Measurements from ENCODE around the gene XRCC1. TPM values are rescaled to one million over a fixed set of nuclear protein-coding genes. Genes with fewer than 3 reads are reported as not detected.

XRCC1 gene
- total RNA-seq, 1 donor, result 32.9 TPM

DNA sequence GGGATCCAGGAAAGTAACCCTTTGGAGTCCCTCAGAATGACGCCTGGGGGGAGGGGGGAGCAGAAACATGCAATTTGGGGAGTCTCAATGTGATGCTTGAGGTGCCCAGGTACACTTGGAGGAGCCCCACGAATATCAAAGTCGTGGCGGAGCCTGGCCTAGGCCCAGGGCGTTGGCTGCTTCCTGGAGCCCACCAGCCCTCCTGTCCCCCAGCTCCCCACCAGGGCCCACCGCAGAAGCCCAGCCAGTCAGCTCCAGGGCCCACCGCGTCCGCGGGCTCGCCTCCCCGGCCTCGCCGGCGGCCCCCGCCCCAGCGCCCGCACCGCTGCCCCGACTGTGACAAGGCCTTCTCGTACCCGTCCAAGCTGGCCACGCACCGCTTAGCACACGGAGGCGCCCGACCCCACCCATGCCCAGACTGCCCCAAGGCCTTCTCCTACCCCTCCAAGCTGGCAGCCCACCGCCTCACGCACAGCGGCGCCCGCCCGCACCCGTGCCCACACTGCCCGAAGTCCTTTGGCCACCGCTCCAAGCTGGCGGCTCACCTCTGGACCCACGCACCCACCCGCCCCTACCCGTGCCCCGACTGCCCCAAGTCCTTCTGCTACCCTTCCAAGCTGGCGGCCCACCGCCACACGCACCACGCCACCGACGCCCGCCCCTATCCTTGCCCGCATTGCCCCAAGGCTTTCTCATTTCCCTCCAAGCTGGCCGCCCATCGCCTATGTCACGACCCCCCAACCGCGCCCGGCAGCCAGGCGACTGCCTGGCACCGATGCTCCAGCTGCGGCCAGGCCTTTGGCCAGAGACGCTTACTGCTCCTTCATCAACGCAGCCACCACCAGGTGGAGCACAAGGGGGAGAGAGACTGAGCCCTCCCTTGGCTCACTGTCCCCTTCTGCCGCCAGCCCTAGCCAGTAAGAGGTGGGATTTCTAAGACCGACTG lies 40.2 kb downstream of the XRCC1 start:
- DNase-seq (ENCODE audit: low read depth), result peak; percentile 63
- H3K4me3 ChIP-seq (ENCODE audit: low read depth, low read length), result no peak overlapping the region
- peak; percentile 73 for TF ChIP-seq CTCF (IDR thresholded peaks at IDR 0.05; ENCODE audit: insufficient read depth, low read length)

DNA sequence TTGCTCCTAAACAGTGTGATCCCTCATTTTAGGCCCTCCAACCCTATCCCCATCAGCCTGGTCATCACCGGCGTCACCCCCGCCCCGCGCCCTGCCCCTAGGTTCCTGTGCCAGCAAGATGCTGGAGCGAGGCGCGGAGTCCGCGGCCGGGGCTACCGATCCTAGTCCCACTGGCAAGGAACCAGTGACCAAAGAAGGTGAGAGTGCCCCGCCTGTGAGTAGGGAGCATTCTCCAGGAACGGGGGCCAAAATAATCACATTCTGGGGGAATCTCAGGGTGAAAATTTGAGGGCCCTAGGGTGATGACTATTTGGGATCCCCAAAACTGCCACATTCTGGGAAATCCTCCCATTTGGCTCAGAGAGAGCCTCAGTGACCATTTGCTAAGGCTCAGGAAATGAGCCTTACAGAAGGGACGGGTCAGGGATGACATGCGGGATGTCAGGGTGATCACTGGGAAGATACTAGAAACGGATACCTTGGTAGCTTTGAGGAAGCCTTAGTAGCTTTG lies 41.0 kb downstream of the XRCC1 start:
- TF ChIP-seq CTCF (IDR thresholded peaks at IDR 0.05; ENCODE audit: insufficient read depth, low read length), result no peak
- DNase-seq (ENCODE audit: low read depth), result no peak
- H3K4me3 ChIP-seq (ENCODE audit: low read depth, low read length), result peak overlapping the region; percentile 55

- peak overlapping the region; percentile 73 for H3K4me3 ChIP-seq (ENCODE audit: low read depth, low read length)
Observed at GRCh38 chr19:43533546-43534304, 41.6 kb downstream of the XRCC1 start.

DNA sequence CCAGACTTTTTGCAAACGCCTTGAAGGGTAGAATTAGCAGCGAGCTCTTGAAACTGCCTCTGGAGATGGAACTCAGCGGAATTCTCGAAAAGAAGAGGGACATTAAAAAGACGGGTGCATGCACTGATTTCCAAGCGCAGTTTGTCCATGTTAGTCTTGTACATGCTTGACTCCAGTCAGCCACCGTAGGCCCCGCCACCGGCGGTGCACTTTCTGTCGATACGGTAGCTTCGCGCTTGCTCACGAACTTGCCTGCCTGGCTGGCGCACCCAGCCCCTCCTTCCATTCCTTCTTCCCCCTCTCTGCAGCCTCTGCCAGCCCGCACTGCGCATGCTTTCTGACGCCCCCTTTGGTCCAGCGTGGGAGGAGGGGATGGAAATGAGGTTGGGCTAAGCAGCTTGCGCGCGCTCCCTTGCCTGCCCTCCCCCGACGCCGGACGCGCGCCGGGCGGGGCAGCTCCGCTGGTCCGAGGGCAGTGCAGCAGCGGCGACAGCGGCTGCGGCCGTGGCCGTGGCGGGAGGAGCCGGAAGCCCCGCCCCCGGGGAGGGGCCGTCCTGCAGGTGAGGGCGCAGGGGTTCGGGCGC lies 42.3 kb downstream of the XRCC1 start, which contains the start of gene ZNF575:
Gene ZNF575, plus strand, starts transcription at position 227 of the 584 bp plus-strand sequence. CDS start 1,235 bp downstream, outside the sequence.
- TF ChIP-seq CTCF (IDR thresholded peaks at IDR 0.05; ENCODE audit: insufficient read depth, low read length), result no peak
- peak; percentile 94 for DNase-seq (ENCODE audit: low read depth)
- peak within 1 kb of the TSS; percentile 73 for H3K4me3 ChIP-seq (ENCODE audit: low read depth, low read length)

More at GRCh38 chr19:43533546-43534304, 41.6 kb downstream of the XRCC1 start:
- no peak for TF ChIP-seq CTCF (IDR thresholded peaks at IDR 0.05; ENCODE audit: insufficient read depth, low read length)
- peak; percentile 100 for DNase-seq (ENCODE audit: low read depth)

GRCh38 chr19:43532571-43532961 lies 42.8 kb downstream of the XRCC1 start:
- no peak for TF ChIP-seq CTCF (IDR thresholded peaks at IDR 0.05; ENCODE audit: insufficient read depth, low read length)
- peak; percentile 31 for DNase-seq (ENCODE audit: low read depth)
- H3K4me3 ChIP-seq (ENCODE audit: low read depth, low read length), result peak overlapping the region; percentile 73

All from fibroblast of the aortic adventitia (primary cell).